GM21786 (cell line): ENCODE data around the gene OTOG.

Experiments
- ATAC-seq: cut with Tn5 transposase; IDR thresholded peaks from one replicate; pipeline ENCODE4 v1.9.1; 2021; ENCODE audit not compliant: unreplicated experiment

OTOG gene, protein sequence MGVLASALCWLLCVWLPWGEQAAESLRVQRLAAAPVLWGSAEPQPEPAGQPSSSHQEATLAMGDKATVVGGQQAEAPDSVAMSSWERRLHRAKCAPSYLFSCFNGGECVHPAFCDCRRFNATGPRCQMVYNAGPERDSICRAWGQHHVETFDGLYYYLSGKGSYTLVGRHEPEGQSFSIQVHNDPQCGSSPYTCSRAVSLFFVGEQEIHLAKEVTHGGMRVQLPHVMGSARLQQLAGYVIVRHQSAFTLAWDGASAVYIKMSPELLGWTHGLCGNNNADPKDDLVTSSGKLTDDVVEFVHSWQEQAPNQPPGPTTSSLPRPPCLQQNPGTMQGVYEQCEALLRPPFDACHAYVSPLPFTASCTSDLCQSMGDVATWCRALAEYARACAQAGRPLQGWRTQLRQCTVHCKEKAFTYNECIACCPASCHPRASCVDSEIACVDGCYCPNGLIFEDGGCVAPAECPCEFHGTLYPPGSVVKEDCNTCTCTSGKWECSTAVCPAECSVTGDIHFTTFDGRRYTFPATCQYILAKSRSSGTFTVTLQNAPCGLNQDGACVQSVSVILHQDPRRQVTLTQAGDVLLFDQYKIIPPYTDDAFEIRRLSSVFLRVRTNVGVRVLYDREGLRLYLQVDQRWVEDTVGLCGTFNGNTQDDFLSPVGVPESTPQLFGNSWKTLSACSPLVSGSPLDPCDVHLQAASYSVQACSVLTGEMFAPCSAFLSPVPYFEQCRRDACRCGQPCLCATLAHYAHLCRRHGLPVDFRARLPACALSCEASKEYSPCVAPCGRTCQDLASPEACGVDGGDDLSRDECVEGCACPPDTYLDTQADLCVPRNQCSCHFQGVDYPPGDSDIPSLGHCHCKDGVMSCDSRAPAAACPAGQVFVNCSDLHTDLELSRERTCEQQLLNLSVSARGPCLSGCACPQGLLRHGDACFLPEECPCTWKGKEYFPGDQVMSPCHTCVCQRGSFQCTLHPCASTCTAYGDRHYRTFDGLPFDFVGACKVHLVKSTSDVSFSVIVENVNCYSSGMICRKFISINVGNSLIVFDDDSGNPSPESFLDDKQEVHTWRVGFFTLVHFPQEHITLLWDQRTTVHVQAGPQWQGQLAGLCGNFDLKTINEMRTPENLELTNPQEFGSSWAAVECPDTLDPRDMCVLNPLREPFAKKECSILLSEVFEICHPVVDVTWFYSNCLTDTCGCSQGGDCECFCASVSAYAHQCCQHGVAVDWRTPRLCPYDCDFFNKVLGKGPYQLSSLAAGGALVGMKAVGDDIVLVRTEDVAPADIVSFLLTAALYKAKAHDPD (N-terminal part only)

GRCh38 chr11:17547051-17547577 is at the start of gene OTOG:
Gene OTOG, plus strand, starts transcription at chr11:17547259. Its CDS starts 114 bp downstream, at chr11:17547373.
- no peak for ATAC-seq

DNA sequence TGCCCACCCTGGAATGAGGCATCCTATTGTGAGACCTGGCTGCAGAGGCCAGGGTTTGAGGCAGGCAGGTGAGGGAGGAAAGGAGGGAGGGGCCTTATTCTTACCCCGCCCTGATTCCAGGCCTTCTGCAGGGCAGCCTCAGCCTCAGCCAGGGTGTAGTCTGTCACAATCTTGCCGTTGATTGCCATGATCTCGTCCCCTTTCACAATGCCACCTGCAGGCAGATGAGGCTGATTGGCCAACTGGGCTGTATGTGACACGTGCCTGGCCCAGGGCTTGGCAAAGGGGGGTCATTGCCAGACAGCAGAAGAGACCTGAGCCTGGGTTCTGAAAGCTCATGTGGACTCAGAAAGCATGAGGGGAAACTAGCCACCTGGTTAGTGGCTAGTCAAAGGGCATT is 49.0 kb upstream of the OTOG start:
- no peak for ATAC-seq

DNA sequence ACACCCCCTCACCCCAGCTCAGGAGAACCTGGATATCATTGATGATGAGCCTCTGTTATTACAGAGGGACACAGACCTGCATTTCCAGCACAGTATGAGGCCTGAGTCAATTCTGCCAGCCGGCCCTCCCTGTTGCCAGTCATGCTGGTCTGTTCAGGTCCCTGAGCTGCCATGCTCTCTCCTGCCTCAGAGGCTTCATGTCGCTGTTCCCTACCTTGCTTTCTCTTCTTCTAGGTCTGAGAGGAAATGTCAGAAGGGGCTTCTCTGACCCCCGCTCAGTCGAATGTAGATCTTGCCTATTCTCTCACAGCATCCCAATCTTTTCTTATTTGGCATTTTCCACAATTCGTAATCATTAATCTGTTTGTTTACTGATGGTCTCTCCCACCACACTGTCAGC is 48.6 kb upstream of the OTOG start:
- no peak for ATAC-seq

- no peak for ATAC-seq
Measured at GRCh38 chr11:17500673-17501072, 46.4 kb upstream of the OTOG start.

GRCh38 chr11:17502630-17503029 is 44.4 kb upstream of the OTOG start:
- ATAC-seq, result no peak

DNA sequence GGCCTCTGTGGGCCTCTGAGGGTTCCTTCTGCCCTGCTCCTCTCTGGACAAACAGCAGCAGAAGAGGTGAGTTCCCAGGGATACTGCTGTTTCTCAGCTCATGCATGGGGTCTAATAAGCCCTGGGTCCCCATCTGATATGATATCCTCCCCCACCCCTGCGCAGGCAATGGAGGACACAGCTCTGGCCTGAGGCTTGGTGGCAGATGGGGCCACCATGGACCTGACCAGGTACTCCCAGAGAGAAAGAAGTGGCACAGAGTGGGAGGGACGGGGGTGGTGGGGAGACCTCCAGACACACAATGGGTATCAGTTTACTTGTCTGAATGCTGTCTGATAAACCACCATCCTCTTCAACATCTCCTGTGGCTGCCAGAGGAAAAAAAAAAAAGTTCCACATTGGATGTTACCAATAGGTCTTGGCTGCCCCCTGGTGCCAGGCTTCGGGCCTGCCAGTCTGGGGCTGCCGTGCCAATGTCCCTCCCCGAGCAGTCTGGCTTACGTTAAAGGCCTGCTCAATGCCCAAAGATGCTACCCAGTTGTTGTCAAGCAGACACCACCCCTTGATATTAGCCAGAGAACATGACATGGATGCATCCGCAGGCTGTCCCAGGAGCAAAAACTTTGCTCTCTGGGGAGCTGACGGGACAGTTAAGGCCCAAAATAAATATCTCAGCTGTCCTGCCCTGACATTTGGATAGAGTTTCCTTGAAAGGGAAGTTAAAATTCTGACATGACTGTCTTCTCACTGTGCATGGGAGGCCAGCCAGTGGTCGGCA is 42.5 kb upstream of the OTOG start:
- ATAC-seq, result no peak

GRCh38 chr11:17505146-17505545 is 41.9 kb upstream of the OTOG start:
- no peak for ATAC-seq

DNA sequence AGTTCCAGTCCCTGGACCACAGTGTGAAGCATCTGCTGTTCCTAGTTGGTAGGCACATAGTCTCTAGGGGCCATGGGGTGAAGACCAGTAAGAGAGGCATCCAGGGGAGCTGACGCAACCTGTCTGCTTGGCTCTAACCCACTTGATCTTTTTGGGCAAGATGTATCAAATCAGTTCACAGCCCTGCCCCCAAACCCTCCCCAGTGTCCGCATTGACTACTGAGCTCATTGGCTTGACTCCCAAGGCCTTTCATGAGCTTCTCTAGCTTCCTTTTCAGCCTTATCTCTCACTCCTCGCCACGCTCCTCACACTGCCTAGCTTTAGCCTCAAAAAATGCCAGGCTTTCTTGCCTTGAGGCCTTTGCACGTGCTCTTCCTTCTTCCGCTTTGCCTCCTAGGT is 40.7 kb upstream of the OTOG start:
- no peak for ATAC-seq

DNA sequence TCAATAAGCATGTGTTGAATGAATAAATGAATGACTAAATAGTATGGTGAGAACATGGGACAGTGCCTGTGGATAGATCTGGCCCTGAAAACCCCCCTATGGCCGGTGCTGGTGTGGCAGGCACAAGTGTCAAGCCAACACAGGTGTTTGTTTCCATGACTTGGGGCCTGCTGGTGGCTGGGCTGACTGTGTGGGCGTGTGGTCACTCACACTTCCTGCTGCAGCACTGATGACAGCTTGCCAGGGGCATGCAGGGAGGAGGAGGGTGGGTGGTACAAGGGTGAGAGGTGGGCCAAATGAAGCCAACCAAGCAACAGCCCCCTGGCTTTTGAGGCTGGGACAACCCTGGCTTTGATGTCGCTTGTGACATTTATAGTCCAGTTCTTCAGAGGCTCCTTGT is 40.1 kb upstream of the OTOG start:
- ATAC-seq, result no peak

DNA sequence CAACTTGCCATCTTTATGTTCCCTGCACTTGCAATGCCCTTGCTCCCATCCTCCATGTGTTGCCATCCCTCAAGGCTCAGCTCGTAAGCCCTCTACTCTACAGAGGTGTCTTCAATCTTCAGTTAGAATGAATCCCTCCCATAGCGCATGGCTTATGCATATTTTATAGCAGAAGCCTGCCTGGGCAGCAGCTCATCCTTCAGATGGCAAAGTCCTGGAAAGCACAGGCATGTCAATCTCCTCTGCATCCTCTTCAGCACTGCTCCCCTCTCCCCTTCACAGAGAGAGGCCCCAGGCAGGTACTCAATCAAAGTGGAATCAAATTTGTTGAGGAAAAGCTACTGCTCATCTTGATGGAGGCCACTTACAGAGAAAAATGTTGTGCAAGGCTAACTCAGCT is 39.3 kb upstream of the OTOG start:
- ATAC-seq, result no peak

DNA sequence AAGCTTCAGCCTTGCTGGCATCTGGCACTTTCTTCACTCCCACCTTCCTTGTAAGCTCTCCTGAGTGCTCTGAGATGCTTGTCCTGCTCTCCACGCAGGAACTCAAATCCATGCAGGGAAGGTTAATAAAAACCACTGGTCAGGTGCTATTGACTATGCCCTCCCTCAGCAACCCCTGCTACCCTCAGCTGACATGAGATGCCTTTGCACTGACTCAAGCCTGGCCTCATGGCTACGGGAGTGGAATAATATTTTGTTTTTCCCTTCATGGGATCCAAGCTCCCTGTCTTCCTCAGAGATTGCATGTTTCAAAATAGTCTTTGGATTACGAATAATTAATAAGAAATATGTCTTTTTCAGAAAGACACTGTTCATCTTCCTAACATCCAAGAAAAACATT is 38.8 kb upstream of the OTOG start:
- no peak for ATAC-seq

- ATAC-seq, result no peak
Measured at GRCh38 chr11:17508791-17509190, 38.3 kb upstream of the OTOG start.

DNA sequence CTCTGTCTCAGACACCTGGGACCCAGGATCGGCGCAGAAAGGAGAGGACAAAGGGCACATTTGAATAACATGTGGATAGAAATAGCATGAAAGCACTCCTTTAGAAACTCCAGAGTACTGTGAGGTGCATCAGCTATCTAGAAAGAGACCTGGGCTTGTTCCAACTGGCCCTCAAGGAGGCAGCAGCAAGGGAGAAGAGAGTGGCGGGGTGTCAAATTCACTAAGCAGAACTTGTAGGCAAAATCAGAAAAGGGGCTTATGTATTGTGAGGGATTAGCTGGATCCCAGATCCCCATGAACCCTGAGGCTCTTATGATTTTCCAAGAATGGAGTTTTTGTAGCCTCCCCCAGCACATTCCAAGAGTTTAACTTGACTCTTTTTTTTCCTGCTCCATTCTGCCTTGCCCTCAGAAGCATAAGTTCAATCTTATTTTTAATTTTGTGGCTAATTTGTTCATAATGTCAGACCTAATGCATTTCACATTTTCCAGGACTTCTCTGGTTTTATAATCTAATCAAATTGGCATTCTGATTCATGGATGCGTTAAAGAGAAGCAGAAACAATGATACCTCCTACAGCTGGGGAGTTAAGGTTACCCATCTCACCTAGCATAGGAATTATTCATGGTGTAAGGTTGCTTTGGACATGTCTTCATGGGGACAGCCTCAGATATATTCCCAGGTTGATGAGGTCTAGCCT is 36.4 kb upstream of the OTOG start:
- ATAC-seq, result no peak

GRCh38 chr11:17511571-17511970 is 35.5 kb upstream of the OTOG start:
- no peak for ATAC-seq

DNA sequence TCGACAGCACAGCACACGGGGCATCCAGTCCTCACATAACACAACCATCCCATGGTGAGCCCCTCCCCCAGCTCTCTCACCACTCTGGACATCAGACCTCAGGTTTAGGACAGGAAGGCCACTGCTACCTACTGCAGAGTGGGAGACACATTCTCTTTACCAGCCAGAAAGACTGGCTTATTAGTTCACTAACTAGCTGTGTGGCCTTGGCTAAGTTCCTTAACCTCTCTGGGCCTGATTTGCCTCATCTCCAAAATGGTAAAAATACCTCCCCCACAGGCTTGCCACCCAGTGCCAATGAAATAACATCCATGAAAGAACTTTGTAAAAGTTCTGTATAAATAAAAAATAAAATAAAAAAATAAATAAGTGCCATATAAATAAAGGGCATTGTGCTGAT is 35.0 kb upstream of the OTOG start:
- ATAC-seq, result no peak

DNA sequence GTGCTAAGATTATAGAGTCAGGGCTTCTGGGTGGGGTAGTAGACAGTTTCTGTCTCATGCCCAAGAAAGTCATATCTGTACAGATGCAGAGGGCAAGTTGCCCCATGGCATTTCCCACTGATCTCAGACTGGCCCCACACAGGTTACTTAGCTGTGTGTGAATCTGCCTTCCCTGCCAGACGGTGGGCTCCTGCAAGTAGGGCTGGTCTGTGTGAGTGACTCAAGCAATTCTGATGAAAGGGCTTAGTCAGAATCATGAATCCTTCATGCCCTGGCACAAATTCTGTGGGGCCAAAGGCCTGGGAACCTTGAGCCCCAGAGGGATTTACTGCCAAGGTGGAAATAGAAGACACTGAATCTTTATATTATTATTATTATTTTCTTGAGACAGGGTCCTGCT is 33.2 kb upstream of the OTOG start:
- ATAC-seq, result no peak

- ATAC-seq, result no peak
Measured at GRCh38 chr11:17514476-17514875, 32.6 kb upstream of the OTOG start.

GRCh38 chr11:17515443-17516176 is 31.4 kb upstream of the OTOG start:
- ATAC-seq, result no peak

DNA sequence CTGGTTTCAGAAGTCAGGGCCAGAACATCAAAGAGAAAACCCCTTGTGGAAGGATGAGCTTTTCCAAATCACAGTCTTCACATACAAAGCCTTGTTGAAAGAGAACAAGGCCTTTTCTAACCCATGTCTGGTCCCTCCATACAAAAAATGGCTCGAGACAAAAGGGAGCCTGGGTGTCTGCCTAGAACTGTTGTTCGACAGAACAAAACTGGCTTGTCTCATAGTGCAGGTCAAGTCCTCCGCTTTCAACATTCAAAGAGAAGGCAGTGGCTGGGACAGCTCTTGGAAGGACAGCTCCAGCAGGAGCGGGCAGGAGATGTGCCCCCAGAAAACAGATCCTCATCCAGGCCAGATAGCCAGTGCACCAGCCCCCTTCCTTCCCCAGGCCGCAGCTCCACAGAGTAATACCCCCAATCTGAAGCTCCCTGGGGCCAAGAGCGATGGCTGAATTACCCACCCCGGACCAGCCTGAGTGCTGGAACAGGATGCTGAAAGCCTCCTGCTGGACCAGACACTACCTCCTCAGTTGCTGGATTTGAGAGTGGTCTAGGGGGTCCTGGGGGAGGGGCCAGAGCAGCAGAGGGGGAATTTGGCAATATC is 30.4 kb upstream of the OTOG start:
- ATAC-seq, result no peak
